ENCODE data around the gene ADAM22. TPM values are rescaled to one million over a fixed set of nuclear protein-coding genes. Genes with fewer than 3 reads are reported as not detected.

Gene ADAM22
- total and polyA plus RNA-seq, 10 of the 15 experiments (the other 5 are each of a cell fraction or from before 2014, with no cell fraction given) = 1.4 to 24.5 (median 7.6) TPM

DNA sequence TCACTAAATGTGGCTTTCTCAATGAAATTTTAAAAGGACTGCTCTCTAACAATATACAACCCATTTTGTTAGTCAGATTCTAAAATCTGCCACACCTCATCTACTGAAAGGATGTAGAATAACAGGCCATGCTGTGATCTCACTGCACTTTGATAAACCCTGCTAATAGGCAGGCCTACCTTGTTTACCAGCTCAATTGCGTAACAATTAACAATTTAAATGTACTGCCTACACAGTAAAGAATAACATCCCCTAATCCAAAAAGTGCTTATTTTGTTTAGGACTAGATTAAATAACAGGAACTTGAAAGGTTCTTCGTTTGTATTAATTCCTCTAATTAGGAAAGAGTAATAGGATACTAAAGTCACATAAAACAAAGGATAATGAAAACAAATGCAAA, 281.2 kb downstream of the ADAM22 start:
- H3K36me3 ChIP-seq (ENCODE audit: control insufficient read depth in 2 of 2, insufficient read depth in 2 of 2, low read length in 1 of 2) = peaks cover 9 to 24% of the 10 kb centered on the region in 2 experiments
- no peaks in the 10 kb centered on the region for H4K20me1 ChIP-seq (ENCODE audit: control insufficient read depth, insufficient read depth)
- H3K27me3 ChIP-seq (replicated peaks in 1 of 2; ENCODE audit: control insufficient read depth in 2 of 2, insufficient read depth in 2 of 2, low read length in 1 of 2) = no peaks in the 10 kb centered on the region
- no peak overlapping the region for H3K9ac ChIP-seq (ENCODE audit: control insufficient read depth, insufficient read depth, low read length)
- H3K4me1 ChIP-seq (ENCODE audit: control insufficient read depth, insufficient read depth, low read length) = no peaks in the 10 kb centered on the region
- in situ Hi-C loops (cut with MboI) = no loop called here
- BruUV-seq (replicated peaks) = no TSS peak
- ChIA-PET SMC1A (ENCODE audit: uncharacterized antibody, unreplicated experiment) (interaction anchor here (0.8 to 8.4 kb wide), 5 partner anchors 8 to 180 kb away, joined by 3 to 78 read pairs (median 8); no protein-coding TSS in a partner anchor), RAD21 (ENCODE audit: unreplicated experiment) (interaction anchor here (0.8 to 6.9 kb wide), 3 partner anchors 13 to 30 kb away, joined by 3 to 52 read pairs (median 4); no protein-coding TSS in a partner anchor), POLR2A (interaction anchor here (2.2 to 3.4 kb wide), 2 partner anchors 9 to 12 kb away, joined by 11 to 19 read pairs; no protein-coding TSS in a partner anchor), CTCF (interaction anchor here (1.0 to 1.7 kb wide), 4 partner anchors 10 to 104 kb away, joined by 3 to 8 read pairs (median 4); no protein-coding TSS in a partner anchor)
- no peaks in the 10 kb centered on the region for H3K9me3 ChIP-seq (replicated peaks; ENCODE audit: control insufficient read depth, insufficient read depth, low read length)
- intact Hi-C loops (cut with micrococcal nuclease; ENCODE audit: unreplicated experiment) = loop anchor here (5.0 to 10.0 kb wide), 4 partner anchors 288 to 1060 kb away; partner anchors contain the start of genes DBF4, DMTF1, SLC25A40 and TMEM243
- H3K79me2 ChIP-seq (ENCODE audit: control insufficient read depth, insufficient read depth, low read length) = peaks cover 39% of the 10 kb centered on the region
- 76% methylated on average over 2 of the region's 2 CpGs for WGBS (ENCODE audit: insufficient coverage, insufficient replicate concordance, low lambda C conversion rate, missing lambda C conversion rate)
- DNase-seq (ENCODE audit: low read depth, low spot score) (no peak), ATAC-seq (no peak), FAIRE-seq (no peak)
- H3K4me3 ChIP-seq = no peak overlapping the region
- no peak overlapping the region for H3K4me2 ChIP-seq (ENCODE audit: control insufficient read depth, insufficient read depth)
- no peak overlapping the region for H3K27ac ChIP-seq (ENCODE audit: control insufficient read depth, insufficient read depth)
- TF ChIP-seq ZSCAN29 (IDR thresholded peaks at IDR 0.05) (no peak), MTA3 (IDR thresholded peaks at IDR 0.05; ENCODE audit: borderline replicate concordance, low read length) (no peak), SIN3A (IDR thresholded peaks at IDR 0.05; ENCODE audit: low read depth, low read length) (no peak)
- no peak overlapping the region for H2AFZ ChIP-seq (ENCODE audit: control insufficient read depth, low read depth, low read length)

DNA sequence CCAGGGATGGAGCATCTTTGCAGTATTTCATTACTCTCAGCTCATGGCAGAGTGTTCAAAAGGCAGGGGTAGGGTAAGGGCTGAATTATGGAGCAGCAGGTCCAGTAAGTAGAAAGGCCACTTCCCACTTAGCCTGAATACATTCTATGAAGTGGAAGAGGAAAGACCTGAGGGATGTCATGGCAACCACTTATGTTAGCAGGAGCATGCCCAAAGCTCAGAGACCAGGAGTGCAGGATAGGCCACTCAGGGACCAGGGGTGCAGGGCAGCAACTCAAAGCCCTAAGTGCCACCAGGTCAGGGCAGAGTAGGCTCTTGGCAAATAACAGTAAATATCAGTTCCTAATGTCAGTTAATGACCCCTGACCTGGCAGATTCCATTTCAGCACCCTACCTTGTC, 282.2 kb downstream of the ADAM22 start:
- Histone ChIP-seq H3K4me3 (0 out of 2 replicates have a peak overlapping the region, but pooled peaks have one; percentile 24), H3K79me2 (ENCODE audit: control insufficient read depth, insufficient read depth, low read length) (peaks cover 39% of the 10 kb centered on the region), H3K9ac (ENCODE audit: control insufficient read depth, insufficient read depth, low read length) (no peak overlapping the region), H4K20me1 (ENCODE audit: control insufficient read depth, insufficient read depth) (no peaks in the 10 kb centered on the region), H3K27ac (ENCODE audit: control insufficient read depth, insufficient read depth) (no peak overlapping the region), H2AFZ (ENCODE audit: control insufficient read depth, low read depth, low read length) (no peak overlapping the region), H3K4me2 (ENCODE audit: control insufficient read depth, insufficient read depth) (peak overlapping the region; percentile 11; the same call in 1 of the 2 replicates), H3K27me3 (replicated peaks in 1 of 2; ENCODE audit: control insufficient read depth in 2 of 2, insufficient read depth in 2 of 2, low read length in 1 of 2) (no peaks in the 10 kb centered on the region), H3K9me3 (replicated peaks; ENCODE audit: control insufficient read depth, insufficient read depth, low read length) (no peaks in the 10 kb centered on the region), H3K4me1 (ENCODE audit: control insufficient read depth, insufficient read depth, low read length) (no peaks in the 10 kb centered on the region), H3K36me3 (ENCODE audit: control insufficient read depth in 2 of 2, insufficient read depth in 2 of 2, low read length in 1 of 2) (peaks cover 9 to 21% of the 10 kb centered on the region in 2 experiments)
- CTCF ChIA-PET = interaction anchor here (1.0 to 3.6 kb wide), 5 partner anchors 10 to 619 kb away, joined by 3 to 14 read pairs (median 4); no protein-coding TSS in a partner anchor
- FAIRE-seq (no peak), ATAC-seq (no peak), DNase-seq (ENCODE audit: low read depth, low spot score) (no peak)
- POLR2A ChIA-PET = interaction anchor here (1.8 to 3.4 kb wide), 4 partner anchors 10 to 281 kb away, joined by 4 to 19 read pairs (median 10); no protein-coding TSS in a partner anchor
- no TSS peak for BruUV-seq (replicated peaks)
- in situ Hi-C loops (cut with MboI) (no loop called here), intact Hi-C loops (cut with micrococcal nuclease; ENCODE audit: unreplicated experiment) (loop anchor here (5.0 to 10.0 kb wide), 4 partner anchors 289 to 1061 kb away; partner anchors contain the start of genes DBF4, DMTF1, SLC25A40 and TMEM243)
- SMC1A ChIA-PET (ENCODE audit: uncharacterized antibody, unreplicated experiment) = interaction anchor here (1.5 to 8.4 kb wide), 4 partner anchors 9 to 101 kb away, joined by 3 to 78 read pairs (median 34); no protein-coding TSS in a partner anchor
- RAD21 ChIA-PET (ENCODE audit: unreplicated experiment) = interaction anchor here (0.6 to 6.9 kb wide), 7 partner anchors 9 to 272 kb away, joined by 3 to 52 read pairs (median 3); no protein-coding TSS in a partner anchor
- TF ChIP-seq NR2F1 (conservative IDR thresholded peaks at IDR 0.05) (0 out of 2 replicates have a peak, but pooled peaks have one; percentile 9), POLR2AphosphoS5 (IDR thresholded peaks at IDR 0.05; ENCODE audit: low read length) (peak; percentile 47), TCF7 (IDR thresholded peaks at IDR 0.05; ENCODE audit: borderline replicate concordance) (no peak), ATF7 (IDR thresholded peaks at IDR 0.05; ENCODE audit: low read depth) (no peak), MXI1 (IDR thresholded peaks at IDR 0.05; ENCODE audit: low read depth, low read length) (no peak), NFYA (IDR thresholded peaks at IDR 0.05; ENCODE audit: borderline replicate concordance, low read depth, low read length) (no peak), NFIC (IDR thresholded peaks at IDR 0.05; ENCODE audit: low read depth, low read length) (no peak), SMAD5 (IDR thresholded peaks at IDR 0.05; ENCODE audit: low read depth) (no peak), NR2C1 (IDR thresholded peaks at IDR 0.05) (0 out of 2 replicates have a peak, but pooled peaks have one; percentile 14), MEF2A (IDR thresholded peaks at IDR 0.05; ENCODE audit: insufficient read depth, low read depth, low read length) (no peak)
- TF ChIP-seq, protein P1, sequence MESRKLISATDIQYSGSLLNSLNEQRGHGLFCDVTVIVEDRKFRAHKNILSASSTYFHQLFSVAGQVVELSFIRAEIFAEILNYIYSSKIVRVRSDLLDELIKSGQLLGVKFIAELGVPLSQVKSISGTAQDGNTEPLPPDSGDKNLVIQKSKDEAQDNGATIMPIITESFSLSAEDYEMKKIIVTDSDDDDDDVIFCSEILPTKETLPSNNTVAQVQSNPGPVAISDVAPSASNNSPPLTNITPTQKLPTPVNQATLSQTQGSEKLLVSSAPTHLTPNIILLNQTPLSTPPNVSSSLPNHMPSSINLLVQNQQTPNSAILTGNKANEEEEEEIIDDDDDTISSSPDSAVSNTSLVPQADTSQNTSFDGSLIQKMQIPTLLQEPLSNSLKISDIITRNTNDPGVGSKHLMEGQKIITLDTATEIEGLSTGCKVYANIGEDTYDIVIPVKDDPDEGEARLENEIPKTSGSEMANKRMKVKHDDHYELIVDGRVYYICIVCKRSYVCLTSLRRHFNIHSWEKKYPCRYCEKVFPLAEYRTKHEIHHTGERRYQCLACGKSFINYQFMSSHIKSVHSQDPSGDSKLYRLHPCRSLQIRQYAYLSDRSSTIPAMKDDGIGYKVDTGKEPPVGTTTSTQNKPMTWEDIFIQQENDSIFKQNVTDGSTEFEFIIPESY (IDR thresholded peaks at IDR 0.05) = no peak
- TF ChIP-seq, protein P2, sequence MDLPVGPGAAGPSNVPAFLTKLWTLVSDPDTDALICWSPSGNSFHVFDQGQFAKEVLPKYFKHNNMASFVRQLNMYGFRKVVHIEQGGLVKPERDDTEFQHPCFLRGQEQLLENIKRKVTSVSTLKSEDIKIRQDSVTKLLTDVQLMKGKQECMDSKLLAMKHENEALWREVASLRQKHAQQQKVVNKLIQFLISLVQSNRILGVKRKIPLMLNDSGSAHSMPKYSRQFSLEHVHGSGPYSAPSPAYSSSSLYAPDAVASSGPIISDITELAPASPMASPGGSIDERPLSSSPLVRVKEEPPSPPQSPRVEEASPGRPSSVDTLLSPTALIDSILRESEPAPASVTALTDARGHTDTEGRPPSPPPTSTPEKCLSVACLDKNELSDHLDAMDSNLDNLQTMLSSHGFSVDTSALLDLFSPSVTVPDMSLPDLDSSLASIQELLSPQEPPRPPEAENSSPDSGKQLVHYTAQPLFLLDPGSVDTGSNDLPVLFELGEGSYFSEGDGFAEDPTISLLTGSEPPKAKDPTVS (IDR thresholded peaks at IDR 0.05; ENCODE audit: low read depth, low read length) = no peak

Data from GM12878 (cell line).